Testis (tissue), 3 donors: ENCODE data around the gene RGL3. TPM values are rescaled to one million over a fixed set of nuclear protein-coding genes. Genes with fewer than 3 reads are reported as not detected.

ENCODE experiments used
- DNase-seq: peaks from one replicate; pipeline ENCODE4 v3.0.0-alpha.2; 2019
- H3K27ac ChIP-seq, 2 donors: fragments of 200-600 bp; sonication (generic); one replicate each; pipeline ENCODE4 v1.5.1; 2019
- H3K27me3 ChIP-seq: fragments of 200-600 bp; sonication (generic); one replicate; pipeline ENCODE4 v1.5.1; 2019
- H3K36me3 ChIP-seq: fragments of 200-600 bp; sonication (generic); one replicate; pipeline ENCODE4 v1.5.1; 2017; ENCODE audit warnings: low read depth; ENCODE audit errors: missing control alignments
- H3K4me1 ChIP-seq: fragments of 200-600 bp; sonication (generic); one replicate; pipeline ENCODE4 v1.5.1; 2019
- H3K4me3 ChIP-seq, 2 donors: fragments of 200-600 bp; sonication (generic); one replicate each; pipeline ENCODE4 v1.5.1; 2017 to 2019
- H3K9me3 ChIP-seq: fragments of 200-600 bp; sonication (generic); one replicate; pipeline ENCODE4 v1.5.1; 2017
- CTCF ChIP-seq, 3 experiments: fragments of 450-650 bp in 2 of 3; fragments of 200-600 bp in 1 of 3; sonication (generic) in 1 of 3; IDR thresholded peaks; one replicate each; pipeline ENCODE4 v1.5.1; 2016 to 2019; ENCODE audit warnings: antibody characterized with exemption in 3 of 3, mild to moderate bottlenecking in 2 of 3, moderate library complexity in 1 of 3
- POLR2A ChIP-seq: fragments of 450-650 bp; IDR thresholded peaks from one replicate; pipeline ENCODE4 v1.6.1; 2017; ENCODE audit warnings: antibody characterized with exemption, mild to moderate bottlenecking, moderate library complexity
- WGBS, 2 donors: methylation state at CpG; one replicate each; pipeline ENCODE4 v1.1.5; 2018; 5-methylcytosine and 5-hydroxymethylcytosine counted together
- intact Hi-C: fragments of 100-400 bp; cut with DNase I; formaldehyde crosslinking; loops from one replicate; pipeline ENCODE4 v1.15.1; 2023; ENCODE audit warnings: low total_unique reads
- polyA plus RNA-seq: library from polyadenylated mRNA; stranded (reverse); fragments of 350-450 nt; fragmentation: Illumina TruSeq; extraction: RNeasy Lipid Tissue Mini Kit (QIAGEN cat#74804); gene quantifications from one replicate; pipeline ENCODE4 v1.2.3, GENCODE V29; 2014; ENCODE audit warnings: low read depth, low replicate concordance; ENCODE audit not compliant: insufficient read depth
- total RNA-seq, 2 donors: library from RNA; depleted of rRNA; stranded (reverse); fragments of >200 nt; gene quantifications; one replicate each; pipeline ENCODE4 v1.2.3, GENCODE V29; 2016

The RGL3 gene
- total and polyA plus RNA-seq, 3 donors from 2014 or later, result 3.1 to 5.5 (median 3.6) TPM

DNA sequence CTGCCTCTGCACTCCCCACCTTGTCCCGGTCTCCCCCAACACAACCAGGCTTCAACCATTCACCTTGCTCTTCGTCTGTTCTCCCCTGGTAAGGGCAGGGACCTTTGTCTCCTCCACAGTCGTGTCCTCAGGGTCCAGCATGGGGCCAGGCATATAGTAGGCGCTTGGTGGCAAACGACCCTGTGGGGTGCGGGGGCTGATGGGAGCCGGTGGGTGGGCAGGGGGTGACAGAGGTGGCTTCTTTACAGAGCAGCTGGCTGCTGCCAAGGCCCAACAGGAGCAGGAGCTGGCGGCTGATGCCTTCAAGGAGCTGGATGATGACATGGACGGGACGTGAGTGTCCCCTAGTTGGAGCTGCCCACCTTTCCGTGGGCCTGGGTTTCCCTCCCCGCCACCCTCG, 26.0 kb upstream of the RGL3 start:
- H3K27ac ChIP-seq, result no peak overlapping the region
- peaks cover 5% of the 10 kb centered on the region for H3K4me1 ChIP-seq
- no peak for DNase-seq
- H3K9me3 ChIP-seq, result no peaks in the 10 kb centered on the region
- WGBS, 2 donors, result 90% methylated on average over 3 to 13 of the region's 13 CpGs
- no peaks in the 10 kb centered on the region for H3K36me3 ChIP-seq
- H3K27me3 ChIP-seq, result no peaks in the 10 kb centered on the region
- no peak overlapping the region for H3K4me3 ChIP-seq
- TF ChIP-seq POLR2A, result no peak
- no peak for TF ChIP-seq CTCF (IDR thresholded peaks at IDR 0.05)
- intact Hi-C loops, result loop anchor here (10.0 kb wide), 1 partner anchor 150 kb away; the partner anchor contains the start of gene TSPAN16

- 84 to 88% methylated on average over 5 of the region's 5 CpGs for WGBS, 2 donors
- H3K4me1 ChIP-seq, result peaks cover 5% of the 10 kb centered on the region
- no peak for DNase-seq
- no peak overlapping the region for H3K27ac ChIP-seq
- no peak overlapping the region for H3K4me3 ChIP-seq
- TF ChIP-seq CTCF (IDR thresholded peaks at IDR 0.05) (no peak), POLR2A (no peak)
- H3K9me3 ChIP-seq, result no peaks in the 10 kb centered on the region
- no peaks in the 10 kb centered on the region for H3K27me3 ChIP-seq
- no peaks in the 10 kb centered on the region for H3K36me3 ChIP-seq
- intact Hi-C loops, result loop anchor here (10.0 kb wide), 1 partner anchor 149 kb away; the partner anchor contains the start of gene TSPAN16
Observed at GRCh38 chr19:11444059-11444458, 24.9 kb upstream of the RGL3 start.

- Histone ChIP-seq H3K27me3 (no peaks in the 10 kb centered on the region), H3K4me3 (no peak overlapping the region), H3K4me1 (peaks cover 18% of the 10 kb centered on the region), H3K9me3 (no peaks in the 10 kb centered on the region), H3K27ac (no peak overlapping the region), H3K36me3 (no peaks in the 10 kb centered on the region)
- intact Hi-C loops, result no loop called here
- WGBS, 2 donors, result 91 to 97% methylated on average over 6 to 9 of the region's 9 CpGs
- no peak for DNase-seq
- TF ChIP-seq CTCF (IDR thresholded peaks at IDR 0.05), result no peak
- no peak for TF ChIP-seq POLR2A
Observed at GRCh38 chr19:11437955-11438354, 18.8 kb upstream of the RGL3 start.

DNA sequence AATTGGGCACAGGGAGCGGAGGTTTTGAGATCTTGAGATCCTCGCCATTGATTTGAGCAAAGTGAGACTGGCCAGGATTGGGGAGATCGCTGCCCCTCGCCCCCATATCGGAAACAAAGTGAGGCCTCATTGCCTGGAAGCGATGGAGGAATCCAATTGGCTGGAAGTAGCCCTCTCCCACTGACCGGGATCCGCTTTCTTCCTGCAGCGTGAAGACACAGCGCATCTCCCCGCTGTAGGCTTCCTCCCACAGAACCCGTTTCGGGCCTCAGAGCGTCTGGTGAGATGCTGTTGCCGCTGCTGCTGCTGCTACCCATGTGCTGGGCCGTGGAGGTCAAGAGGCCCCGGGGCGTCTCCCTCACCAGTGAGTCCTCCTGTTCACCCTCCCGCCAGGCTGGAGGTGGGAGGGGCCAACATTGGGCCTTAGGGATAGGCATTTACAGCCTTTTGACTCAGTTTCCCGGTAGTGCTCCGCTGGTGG, 16.8 kb upstream of the RGL3 start:
- no peaks in the 10 kb centered on the region for H3K36me3 ChIP-seq
- no peak for TF ChIP-seq POLR2A

DNA sequence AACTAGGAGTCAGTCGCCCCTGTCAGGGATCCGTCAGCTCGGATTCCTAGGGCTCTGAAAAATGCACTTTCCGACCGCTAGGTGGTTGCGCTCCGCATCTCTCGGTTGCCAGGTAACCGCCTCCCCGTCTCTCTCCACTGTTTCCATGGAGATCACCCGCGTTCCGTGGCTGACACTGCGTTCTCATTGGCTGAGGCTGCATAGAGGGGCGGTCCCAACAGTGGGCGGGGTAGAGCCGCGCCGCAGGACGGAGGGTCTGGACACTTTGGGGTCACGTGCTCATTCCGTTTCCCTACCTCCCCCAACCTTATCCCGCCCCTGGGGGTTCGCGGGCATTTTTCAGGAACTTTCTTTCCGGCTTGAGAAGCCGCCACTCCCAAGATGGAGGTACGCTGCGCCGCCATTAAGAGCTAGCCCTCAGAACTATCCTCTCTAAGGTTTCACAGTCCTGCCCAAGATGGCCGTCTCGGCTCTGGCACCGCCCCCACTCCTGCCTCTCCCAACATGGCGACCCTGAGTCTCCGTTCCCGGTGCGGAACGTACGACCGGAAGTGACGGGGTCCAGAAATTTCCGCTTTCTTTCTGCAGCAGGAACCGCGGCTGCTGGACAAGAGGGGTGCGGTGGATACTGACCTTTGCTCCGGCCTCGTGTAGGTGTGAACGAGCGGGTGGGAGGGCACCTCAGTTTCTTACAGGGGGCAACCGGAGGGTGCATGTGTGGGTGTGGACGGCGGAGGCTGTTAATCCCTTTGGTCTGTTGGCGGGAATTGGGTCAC, 16.1 kb upstream of the RGL3 start, which contains the start of the genes ODAD3 and PRKCSH:
Gene ODAD3 (minus strand): TSS at position 65 of the 776 bp plus-strand sequence. CDS start 105 bp downstream, outside the sequence.
Gene PRKCSH (plus strand): TSS at position 579 of the 776 bp plus-strand sequence. CDS start 483 bp downstream, outside the sequence.
- Histone ChIP-seq H3K4me1 (peaks cover 14% of the 10 kb centered on the region), H3K27ac (peak within 1 kb of the TSS; percentile 64 to 89), H3K27me3 (no peaks in the 10 kb centered on the region), H3K36me3 (no peaks in the 10 kb centered on the region), H3K4me3 (peak within 1 kb of the TSS; percentile 71 to 75), H3K9me3 (no peaks in the 10 kb centered on the region)
- WGBS, 2 donors, result 0 to 1% methylated on average over 45 to 53 of the region's 53 CpGs
- DNase-seq, result peak; percentile 100
- intact Hi-C loops, result no loop called here
- TF ChIP-seq POLR2A (no peak), CTCF (IDR thresholded peaks at IDR 0.05) (peak; percentile 80 to 99 (median 99))

More for the DNA sequence above, 16.8 kb upstream of the RGL3 start:
- H3K27me3 ChIP-seq, result no peaks in the 10 kb centered on the region
- intact Hi-C loops, result no loop called here
- H3K9me3 ChIP-seq, result no peaks in the 10 kb centered on the region
- peaks cover 17% of the 10 kb centered on the region for H3K4me1 ChIP-seq
- no peak for DNase-seq
- WGBS, 2 donors, result 0 to 3% methylated on average over 8 to 21 of the region's 21 CpGs
- peak overlapping the region; percentile 71 to 75 for H3K4me3 ChIP-seq
- peak overlapping the region; percentile 22 to 89 for H3K27ac ChIP-seq
